SK-N-MC (cell line): ENCODE data around the gene PACS1.

Source experiments
- EZH2 ChIP-seq: fragments of 200-600 bp; sonication (generic); IDR thresholded peaks from one replicate; pipeline ENCODE4 v1.6.1; 2017; ENCODE audit warnings: antibody characterized with exemption
- POLR2AphosphoS5 ChIP-seq: IDR thresholded peaks from 2 replicates; pipeline ENCODE4 v1.6.1; 2012; ENCODE audit warnings: mild to moderate bottlenecking, low read depth, low read length, borderline replicate concordance

DNA sequence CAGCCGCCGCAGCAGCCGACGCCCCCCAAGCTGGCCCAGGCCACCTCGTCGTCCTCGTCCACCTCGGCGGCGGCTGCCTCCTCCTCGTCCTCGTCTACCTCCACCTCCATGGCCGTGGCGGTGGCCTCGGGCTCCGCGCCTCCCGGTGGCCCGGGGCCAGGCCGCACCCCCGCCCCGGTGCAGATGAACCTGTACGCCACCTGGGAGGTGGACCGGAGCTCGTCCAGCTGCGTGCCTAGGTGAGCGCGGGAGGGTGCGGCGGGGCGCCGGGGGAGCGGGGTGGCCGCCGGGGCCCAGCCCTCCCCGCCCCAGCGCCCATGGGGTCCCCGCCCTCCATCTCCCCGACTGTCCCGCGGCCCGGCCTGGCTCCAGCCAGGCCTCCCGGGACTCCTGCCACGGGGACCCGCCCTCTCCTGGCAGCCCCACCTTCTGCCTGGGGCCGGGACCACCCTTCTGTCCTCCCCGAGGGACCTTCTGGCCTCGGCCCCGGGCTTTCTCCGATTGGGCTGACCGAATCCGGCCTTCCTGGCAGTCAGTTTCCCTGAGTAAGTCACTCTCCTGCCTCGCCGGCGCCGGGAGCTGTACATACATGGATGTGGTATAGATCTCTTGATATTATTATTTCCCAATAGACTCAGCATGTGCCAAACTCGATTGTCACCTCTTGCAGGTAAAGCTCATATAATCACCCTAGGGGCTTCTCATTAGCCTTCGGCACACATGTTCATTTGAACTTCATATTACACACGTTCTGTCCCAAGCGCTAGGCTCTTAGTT lies 720 bp downstream of the PACS1 start:
- TF ChIP-seq EZH2 (no peak), POLR2AphosphoS5 (no peak)
